HG03558 (cell line): ENCODE data around the gene CHCHD6.
A peak's percentile ranks its signal among the peaks of the same experiment; 100 is the strongest.

ENCODE experiments used
- ATAC-seq: cut with Tn5 transposase; IDR thresholded peaks from one replicate; pipeline ENCODE4 v1.9.1; 2021; ENCODE audit warnings: moderate number of reproducible peaks; ENCODE audit not compliant: unreplicated experiment; ENCODE audit errors: extremely low read depth

CHCHD6 gene

GRCh38 chr3:126703512-126704493, at the start of gene CHCHD6:
TSS of gene CHCHD6 (plus strand) at chr3:126704240. CDS start at chr3:126704313, 73 bp downstream.
- ATAC-seq: peak; percentile 92

GRCh38 chr3:126654571-126655383, 49.3 kb upstream of the CHCHD6 start, which contains the start of gene TXNRD3:
TSS of gene TXNRD3 (minus strand) at chr3:126655124.
- no peak for ATAC-seq

- no peak for ATAC-seq
These were observed 48.2 kb upstream of the CHCHD6 start for GRCh38 chr3:126655887-126656286.

- ATAC-seq: no peak
These were observed 47.5 kb upstream of the CHCHD6 start for GRCh38 chr3:126656371-126657134.

GRCh38 chr3:126657901-126658300, 46.1 kb upstream of the CHCHD6 start:
- ATAC-seq: no peak

- no peak for ATAC-seq
These were observed 45.5 kb upstream of the CHCHD6 start for GRCh38 chr3:126658584-126658983.

- no peak for ATAC-seq
These were observed 43.8 kb upstream of the CHCHD6 start for GRCh38 chr3:126659915-126660886.

GRCh38 chr3:126661532-126662364, 42.3 kb upstream of the CHCHD6 start:
- ATAC-seq: no peak

- ATAC-seq: no peak
These were observed 40.8 kb upstream of the CHCHD6 start for GRCh38 chr3:126663257-126663656.

GRCh38 chr3:126663750-126664149, 40.3 kb upstream of the CHCHD6 start:
- ATAC-seq: no peak

GRCh38 chr3:126664591-126665214, 39.3 kb upstream of the CHCHD6 start:
- no peak for ATAC-seq

GRCh38 chr3:126665221-126665936, 38.7 kb upstream of the CHCHD6 start:
- ATAC-seq: no peak

GRCh38 chr3:126665959-126666657, 37.9 kb upstream of the CHCHD6 start:
- no peak for ATAC-seq

GRCh38 chr3:126666658-126667528, 37.1 kb upstream of the CHCHD6 start:
- ATAC-seq: no peak

GRCh38 chr3:126667631-126668449, 36.2 kb upstream of the CHCHD6 start:
- no peak for ATAC-seq
